GM23338 (cell line): ENCODE measurements around the gene NEU3. TPM values are rescaled to one million over a fixed set of nuclear protein-coding genes. Genes with fewer than 3 reads are reported as not detected.
A peak's percentile ranks its signal among the peaks of the same experiment; 100 is the strongest.

Source experiments
- ATAC-seq: fragments of 200-7000 bp; cut with Tn5 transposase; 3 replicates; pipeline ENCODE4 v1.9.1; 2020
- DNase-seq: peaks from one replicate; pipeline ENCODE4 v3.0.0-alpha.2; 2015; ENCODE audit warnings: low spot score
- H2AFZ ChIP-seq: fragments of 200-600 bp; sonication (generic); 2 replicates; pipeline ENCODE4 v1.8.0; 2016; ENCODE audit warnings: antibody characterized with exemption, mild to moderate bottlenecking, moderate library complexity
- H3F3A ChIP-seq: fragments of 200-600 bp; sonication (generic); replicated peaks from 2 replicates; pipeline ENCODE4 v1.8.0; 2017; ENCODE audit warnings: antibody characterized with exemption, mixed run types, low read depth
- H3K27ac ChIP-seq: fragments of 200-600 bp; sonication (generic); 2 replicates; pipeline ENCODE4 v1.6.1; 2016; ENCODE audit warnings: low read depth
- H3K27me3 ChIP-seq: fragments of 200-600 bp; sonication (generic); 2 replicates; pipeline ENCODE4 v1.8.0; 2016; ENCODE audit warnings: mild to moderate bottlenecking, mixed run types, moderate library complexity; ENCODE audit not compliant: insufficient read depth
- H3K36me3 ChIP-seq: fragments of 200-600 bp; sonication (generic); 2 replicates; pipeline ENCODE4 v1.8.0; 2016; ENCODE audit warnings: mild to moderate bottlenecking; ENCODE audit not compliant: insufficient read depth
- H3K4me1 ChIP-seq: fragments of 200-600 bp; sonication (generic); 2 replicates; pipeline ENCODE4 v1.8.0; 2016; ENCODE audit warnings: mild to moderate bottlenecking, moderate library complexity; ENCODE audit not compliant: insufficient read depth
- H3K4me2 ChIP-seq: fragments of 200-600 bp; sonication (generic); 2 replicates; pipeline ENCODE4 v1.7.1; 2017; ENCODE audit warnings: mixed run types
- H3K4me3 ChIP-seq: fragments of 200-600 bp; sonication (generic); 2 replicates; pipeline ENCODE4 v1.6.1; 2016; ENCODE audit warnings: mixed run types
- H3K79me2 ChIP-seq: fragments of 200-600 bp; sonication (generic); replicated peaks from 2 replicates; pipeline ENCODE4 v1.8.0; 2017; ENCODE audit warnings: mild to moderate bottlenecking; ENCODE audit not compliant: insufficient read depth
- H3K9me2 ChIP-seq: fragments of 200-600 bp; sonication (generic); 2 replicates; pipeline ENCODE4 v1.8.0; 2017; ENCODE audit not compliant: insufficient read depth
- H4K20me1 ChIP-seq: fragments of 200-600 bp; sonication (generic); replicated peaks from 2 replicates; pipeline ENCODE4 v1.8.0; 2017; ENCODE audit warnings: mild to moderate bottlenecking; ENCODE audit not compliant: insufficient read depth
- H3K27ac Mint-ChIP-seq: 2 replicates; pipeline ENCODE4 v1.8.0; 2020; ENCODE audit warnings: inconsistent platforms, mild to moderate bottlenecking, moderate library complexity, mixed read lengths
- H3K27me3 Mint-ChIP-seq: 3 replicates; pipeline ENCODE4 v1.8.0; 2022; ENCODE audit warnings: low read depth, mild to moderate bottlenecking, moderate library complexity, mixed read lengths, inconsistent platforms; ENCODE audit not compliant: insufficient read depth, poor library complexity
- H3K36me3 Mint-ChIP-seq: 3 replicates; pipeline ENCODE4 v1.8.0; 2021; ENCODE audit warnings: low read depth, mild to moderate bottlenecking, inconsistent platforms, moderate library complexity, mixed read lengths
- H3K4me1 Mint-ChIP-seq: 3 replicates; pipeline ENCODE4 v1.8.0; 2020; ENCODE audit warnings: mild to moderate bottlenecking, inconsistent platforms, mixed read lengths
- H3K4me3 Mint-ChIP-seq: 3 replicates; pipeline ENCODE4 v1.8.0; 2021; ENCODE audit warnings: moderate library complexity, mild to moderate bottlenecking, inconsistent platforms, mixed read lengths
- H3K9me3 Mint-ChIP-seq: 3 replicates; pipeline ENCODE4 v1.8.0; 2020; ENCODE audit warnings: moderate library complexity, mild to moderate bottlenecking, inconsistent platforms, mixed read lengths
- CREB1 ChIP-seq: fragments of 250-450 bp; sonication (Bioruptor Pico); IDR thresholded peaks from 2 replicates; pipeline ENCODE4 v1.5.0; 2020; ENCODE audit warnings: low read depth, mild to moderate bottlenecking, moderate library complexity
- CTCF ChIP-seq, 2 experiments: fragments of 200-600 bp in 1 of 2; sonication (generic) in 1 of 2; conservative IDR thresholded peaks; 2 replicates each; pipeline versions ENCODE4 v1.5.1 to v1.6.1; 2016 to 2017; ENCODE audit warnings: antibody characterized with exemption in 2 of 2, low read depth in 2 of 2, mild to moderate bottlenecking in 2 of 2, moderate library complexity in 1 of 2
- ETS1 ChIP-seq: IDR thresholded peaks from 2 replicates; pipeline ENCODE4 v1.6.1; 2016; ENCODE audit warnings: antibody characterized with exemption
- EZH2 ChIP-seq: fragments of 200-600 bp; sonication (generic); IDR thresholded peaks from one replicate; pipeline ENCODE4 v1.8.0; 2017; ENCODE audit warnings: antibody characterized with exemption, mild to moderate bottlenecking, low read depth; ENCODE audit not compliant: unreplicated experiment
- EZH2phosphoT487 ChIP-seq: fragments of 200-600 bp; sonication (generic); IDR thresholded peaks from one replicate; pipeline ENCODE4 v1.8.1; 2018; ENCODE audit warnings: antibody characterized with exemption; ENCODE audit not compliant: unreplicated experiment
- JUNB ChIP-seq: IDR thresholded peaks from one replicate; pipeline ENCODE4 v1.6.1; 2016; ENCODE audit warnings: antibody characterized with exemption; ENCODE audit not compliant: unreplicated experiment
- NANOG ChIP-seq: IDR thresholded peaks from 2 replicates; pipeline ENCODE4 v1.6.1; 2016; ENCODE audit warnings: antibody characterized with exemption, borderline replicate concordance
- POLR2AphosphoS5 ChIP-seq: IDR thresholded peaks from 2 replicates; pipeline ENCODE4 v1.6.1; 2016; ENCODE audit warnings: antibody characterized with exemption, low read depth
- REST ChIP-seq: IDR thresholded peaks from one replicate; pipeline ENCODE4 v1.6.1; 2018; ENCODE audit warnings: antibody characterized with exemption; ENCODE audit not compliant: unreplicated experiment
- STAT1 ChIP-seq: IDR thresholded peaks from one replicate; pipeline ENCODE4 v1.6.1; 2016; ENCODE audit warnings: antibody characterized with exemption; ENCODE audit not compliant: unreplicated experiment
- ZNF114 ChIP-seq: fragments of 250-450 bp; sonication (Bioruptor Pico); IDR thresholded peaks from 2 replicates; pipeline ENCODE4 v1.5.0; 2020; ENCODE audit warnings: mild to moderate bottlenecking, moderate library complexity
- ZNF331 ChIP-seq: fragments of 250-450 bp; sonication (Bioruptor Pico); IDR thresholded peaks from 2 replicates; pipeline ENCODE4 v1.5.0; 2020; ENCODE audit warnings: low read depth, mild to moderate bottlenecking, moderate library complexity
- ZNF462 ChIP-seq: fragments of 250-450 bp; sonication (Bioruptor Pico); IDR thresholded peaks from 2 replicates; pipeline ENCODE4 v1.5.0; 2020; ENCODE audit warnings: mild to moderate bottlenecking, moderate library complexity
- polyA plus RNA-seq: library from polyadenylated mRNA; unstranded; fragments of >200 nt; fragmentation: Nextera tagmentation; extraction: Ambion mirVana; gene quantifications from 2 replicates; pipeline ENCODE4 v1.2.1, GENCODE V29; 2016
- total RNA-seq: library from RNA; depleted of rRNA; stranded (reverse); fragments of >200 nt; shearing (Covaris generic); gene quantifications from 2 replicates; pipeline ENCODE4 v1.2.3, GENCODE V29; 2014

Gene NEU3
- total and polyA plus RNA-seq, 2 experiments from 2014 or later = 2.8 to 25.9 TPM

GRCh38 chr11:74950374-74950969, 38.3 kb upstream of the NEU3 start:
- Histone ChIP-seq H3K4me1 (peaks cover 12% of the 10 kb centered on the region; the same call in 1 of the 2 replicates), H3F3A (no peaks in the 10 kb centered on the region), H2AFZ (no peak overlapping the region), H3K27ac (no peak overlapping the region), H3K4me2 (peak overlapping the region; percentile 91), H3K4me3 (peak overlapping the region; percentile 94), H3K79me2 (peaks cover 62% of the 10 kb centered on the region), H3K27me3 (no peaks in the 10 kb centered on the region), H3K36me3 (0 out of 2 replicates have a peak, but pooled peaks cover 2% of the 10 kb centered on the region), H4K20me1 (peaks cover 36% of the 10 kb centered on the region), H3K9me2 (no peaks in the 10 kb centered on the region)
- H3K27me3 Mint-ChIP-seq = peaks cover 6% of the 10 kb centered on the region
- ATAC-seq (no peak), DNase-seq (no peak)
- no peaks in the 10 kb centered on the region; the same call in 2 of the 3 replicates for H3K36me3 Mint-ChIP-seq
- TF ChIP-seq ZNF331 = no peak
- no peak for TF ChIP-seq EZH2
- TF ChIP-seq ZNF462 = no peak
- no peak for TF ChIP-seq REST
- TF ChIP-seq POLR2AphosphoS5 = no peak
- TF ChIP-seq STAT1 = no peak
- TF ChIP-seq JUNB = no peak
- no peak for TF ChIP-seq ETS1
- no peak for TF ChIP-seq ZNF114
- TF ChIP-seq CREB1 (CRISPR knock-in tag) = no peak
- TF ChIP-seq NANOG = no peak
- TF ChIP-seq CTCF (conservative IDR thresholded peaks at IDR 0.05; ENCODE audit: low read depth in 2 of 2) = no peak
- no peak for TF ChIP-seq EZH2phosphoT487
- peak overlapping the region; percentile 99; the same call in 1 of the 2 replicates for H3K27ac Mint-ChIP-seq
- peak overlapping the region; percentile 97 for H3K4me3 Mint-ChIP-seq
- H3K4me1 Mint-ChIP-seq = peaks cover 7% of the 10 kb centered on the region; the same call in 2 of the 3 replicates
- no peaks in the 10 kb centered on the region for H3K9me3 Mint-ChIP-seq
